Left renal pelvis (tissue), 4 donors: ENCODE data around the gene VTI1A. TPM values are rescaled to one million over a fixed set of nuclear protein-coding genes. Genes with fewer than 3 reads are reported as not detected.
"Not testable (repeated sequence)": the region's sequence is repeated elsewhere in the genome, so short reads cannot be mapped to it uniquely, and the experiment has no call there.

ENCODE experiments used
- DNase-seq, 4 donors: peaks; one replicate each; pipeline ENCODE4 v3.0.0-alpha.2; 2013; ENCODE audit warnings: low read depth in 4 of 4, low spot score in 3 of 4
- polyA plus RNA-seq, 4 donors: library from polyadenylated mRNA; unstranded; fragments of 120-200 nt; gene quantifications; one replicate each; pipeline ENCODE4 v1.2.1, GENCODE V29; 2013; ENCODE audit not compliant: insufficient read length in 4 of 4

Gene VTI1A
- polyA plus RNA-seq, 4 donors: 13.9 to 21.5 (median 20.5) TPM

GRCh38 chr10:112538168-112538567, 91.2 kb downstream of the VTI1A start:
- no peak for DNase-seq

GRCh38 chr10:112539340-112539739, 92.3 kb downstream of the VTI1A start:
- DNase-seq: no peak

- not testable (repeated sequence) for DNase-seq
Measured at GRCh38 chr10:112542823-112543222, 95.8 kb downstream of the VTI1A start.

- DNase-seq: no peak
Measured at GRCh38 chr10:112546474-112546873, 99.5 kb downstream of the VTI1A start.

- DNase-seq: no peak
Measured at GRCh38 chr10:112548535-112549276, 101.7 kb downstream of the VTI1A start.

GRCh38 chr10:112552593-112553110, 105.6 kb downstream of the VTI1A start:
- no peak for DNase-seq

GRCh38 chr10:112553315-112553714, 106.3 kb downstream of the VTI1A start:
- DNase-seq: no peak

- DNase-seq: no peak
Measured at GRCh38 chr10:112554263-112554662, 107.2 kb downstream of the VTI1A start.

GRCh38 chr10:112557197-112557596, 110.2 kb downstream of the VTI1A start:
- no peak for DNase-seq

GRCh38 chr10:112558476-112559142, 111.6 kb downstream of the VTI1A start:
- DNase-seq: no peak

- no peak for DNase-seq
Measured at GRCh38 chr10:112559349-112559748, 112.3 kb downstream of the VTI1A start.

GRCh38 chr10:112562122-112562521, 115.1 kb downstream of the VTI1A start:
- DNase-seq: no peak

GRCh38 chr10:112562809-112563663, 116.0 kb downstream of the VTI1A start:
- DNase-seq: no peak

- no peak for DNase-seq
Measured at GRCh38 chr10:112564337-112564736, 117.3 kb downstream of the VTI1A start.

- peak; percentile 29 to 57 (median 48) for DNase-seq
Measured at GRCh38 chr10:112565434-112566053, 118.5 kb downstream of the VTI1A start.

- DNase-seq: no peak
Measured at GRCh38 chr10:112570585-112570984, 123.6 kb downstream of the VTI1A start.

GRCh38 chr10:112579578-112579977, 132.6 kb downstream of the VTI1A start:
- no peak for DNase-seq

- DNase-seq: no peak
Measured at GRCh38 chr10:112580267-112580666, 133.3 kb downstream of the VTI1A start.

GRCh38 chr10:112581921-112582320, 134.9 kb downstream of the VTI1A start:
- no peak for DNase-seq

- DNase-seq: no peak
Measured at GRCh38 chr10:112583236-112583939, 136.4 kb downstream of the VTI1A start.
